ENCODE data around the gene MYH9.

DNA sequence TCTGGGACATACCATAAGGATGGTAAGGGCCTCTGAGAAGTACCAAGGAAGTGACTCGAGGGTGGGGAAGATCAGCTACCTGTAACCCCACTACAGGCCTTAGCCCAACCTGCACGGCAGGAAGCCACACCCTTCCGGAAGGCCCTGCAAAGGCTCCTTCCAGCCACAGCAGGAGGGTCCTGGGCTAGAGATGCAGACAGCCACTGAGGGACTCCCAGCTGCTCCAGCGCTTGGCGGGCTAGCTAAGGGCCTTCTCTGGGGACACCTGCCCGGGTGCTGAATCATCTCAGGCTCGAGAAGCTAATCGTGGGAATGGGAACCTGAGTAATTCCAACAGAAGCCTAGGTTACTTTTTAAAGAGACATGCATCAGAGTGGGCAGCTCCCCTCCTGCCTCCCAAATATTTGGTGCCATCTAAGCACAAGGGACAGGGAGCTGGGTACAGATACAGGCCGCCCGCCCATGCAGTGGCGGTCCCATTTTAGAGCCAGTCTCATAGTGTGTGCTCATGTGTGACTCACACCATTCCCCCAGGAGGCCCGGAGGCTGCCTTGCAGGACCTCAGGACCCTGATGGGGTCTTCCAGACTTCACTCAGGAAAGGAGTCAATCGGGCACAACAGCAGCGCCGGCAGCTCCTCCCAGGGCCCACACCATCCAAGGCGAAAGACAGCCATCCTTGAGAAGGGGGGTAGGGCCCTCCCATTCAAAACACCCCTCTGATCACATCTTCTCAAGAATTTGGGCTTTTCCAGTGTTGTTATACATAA lies 8.0 kb downstream of the MYH9 start:
- TF ChIP-seq CTCF (IDR thresholded peaks at IDR 0.05; ENCODE audit: poor library complexity), result no peak
- TF ChIP-seq EZH2 (IDR thresholded peaks at IDR 0.05; ENCODE audit: borderline replicate concordance), result no peak

Data from hepatocyte (in vitro differentiated cells).